NB4 (cell line): Measurements from ENCODE around the gene PRCD.

Experiments
- MYC ChIP-seq: IDR thresholded peaks from 2 replicates; pipeline ENCODE4 v1.6.1; 2011; ENCODE audit warnings: low read depth, low read length
- POLR2A ChIP-seq: IDR thresholded peaks from 2 replicates; pipeline ENCODE4 v1.6.1; 2011; ENCODE audit warnings: mild to moderate bottlenecking; ENCODE audit not compliant: insufficient read length; ENCODE audit errors: extremely low read depth
- TF ChIP-seq, protein P1 (sequence below): IDR thresholded peaks from one replicate; pipeline ENCODE4 v1.5.1; 2012; ENCODE audit warnings: low read depth, low read length
- TF ChIP-seq, protein P2 (sequence below): IDR thresholded peaks from 2 replicates; pipeline ENCODE4 v1.6.1; 2011; ENCODE audit warnings: low read depth, low read length

DNA sequence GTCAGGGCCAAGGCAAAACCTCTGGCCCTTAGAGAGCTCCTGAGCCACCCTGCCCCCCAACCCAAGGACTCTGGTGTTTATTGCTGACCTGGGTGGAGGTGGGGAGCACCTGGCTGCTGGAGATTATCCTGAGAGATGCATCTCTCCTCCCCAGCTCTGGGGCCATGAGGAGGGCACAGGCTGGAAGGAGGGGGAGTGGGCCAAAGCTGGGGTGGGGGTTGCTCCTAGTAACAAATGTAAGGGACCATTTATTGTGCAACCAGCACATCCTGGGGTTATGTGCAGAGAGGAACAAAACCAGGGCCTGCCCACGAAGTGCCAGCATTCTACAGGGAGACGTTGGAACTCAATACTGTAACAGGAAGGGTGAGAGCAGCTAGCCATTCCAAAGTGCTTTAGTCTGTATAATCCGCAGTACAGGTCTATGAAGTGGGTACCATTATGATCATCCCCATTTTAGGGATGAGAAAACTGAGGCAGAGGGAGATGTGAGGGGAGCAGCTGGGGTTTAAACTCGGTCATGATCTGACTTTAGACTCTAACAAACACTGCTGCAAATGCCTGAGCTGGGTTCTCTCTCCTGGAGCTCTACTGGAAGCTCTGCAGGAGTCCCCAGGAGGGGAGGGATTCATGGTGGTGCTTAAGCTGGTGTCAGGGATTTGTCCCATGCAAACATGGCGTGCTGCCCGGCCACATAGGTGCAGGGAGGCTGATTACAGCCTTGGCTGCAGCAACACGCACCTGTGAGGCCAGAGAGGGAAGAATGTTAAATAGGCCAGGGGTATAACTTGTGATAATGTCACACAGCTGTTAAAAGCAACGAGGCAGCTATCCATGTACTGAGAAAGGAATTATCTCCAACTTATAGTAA lies 37.3 kb upstream of the PRCD start:
- TF ChIP-seq, protein P1, sequence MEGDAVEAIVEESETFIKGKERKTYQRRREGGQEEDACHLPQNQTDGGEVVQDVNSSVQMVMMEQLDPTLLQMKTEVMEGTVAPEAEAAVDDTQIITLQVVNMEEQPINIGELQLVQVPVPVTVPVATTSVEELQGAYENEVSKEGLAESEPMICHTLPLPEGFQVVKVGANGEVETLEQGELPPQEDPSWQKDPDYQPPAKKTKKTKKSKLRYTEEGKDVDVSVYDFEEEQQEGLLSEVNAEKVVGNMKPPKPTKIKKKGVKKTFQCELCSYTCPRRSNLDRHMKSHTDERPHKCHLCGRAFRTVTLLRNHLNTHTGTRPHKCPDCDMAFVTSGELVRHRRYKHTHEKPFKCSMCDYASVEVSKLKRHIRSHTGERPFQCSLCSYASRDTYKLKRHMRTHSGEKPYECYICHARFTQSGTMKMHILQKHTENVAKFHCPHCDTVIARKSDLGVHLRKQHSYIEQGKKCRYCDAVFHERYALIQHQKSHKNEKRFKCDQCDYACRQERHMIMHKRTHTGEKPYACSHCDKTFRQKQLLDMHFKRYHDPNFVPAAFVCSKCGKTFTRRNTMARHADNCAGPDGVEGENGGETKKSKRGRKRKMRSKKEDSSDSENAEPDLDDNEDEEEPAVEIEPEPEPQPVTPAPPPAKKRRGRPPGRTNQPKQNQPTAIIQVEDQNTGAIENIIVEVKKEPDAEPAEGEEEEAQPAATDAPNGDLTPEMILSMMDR = no peak
- no peak for TF ChIP-seq POLR2A
- TF ChIP-seq, protein P2, sequence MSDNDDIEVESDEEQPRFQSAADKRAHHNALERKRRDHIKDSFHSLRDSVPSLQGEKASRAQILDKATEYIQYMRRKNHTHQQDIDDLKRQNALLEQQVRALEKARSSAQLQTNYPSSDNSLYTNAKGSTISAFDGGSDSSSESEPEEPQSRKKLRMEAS = no peak
- TF ChIP-seq MYC = no peak
